Kidney epithelial cell (primary cell): ENCODE results near the gene PTCSC3. TPM values are rescaled to one million over a fixed set of nuclear protein-coding genes. Genes with fewer than 3 reads are reported as not detected.

ENCODE experiments used
- DNase-seq: peaks from one replicate; pipeline ENCODE4 v3.0.0-alpha.2; 2010; ENCODE audit warnings: low read depth
- H3K27me3 ChIP-seq: 2 replicates; pipeline ENCODE4 v1.6.0; 2011; ENCODE audit warnings: low read length; ENCODE audit not compliant: control insufficient read depth, insufficient read depth
- H3K36me3 ChIP-seq: 2 replicates; pipeline ENCODE4 v1.5.1; 2011; ENCODE audit warnings: low read length; ENCODE audit not compliant: control insufficient read depth, insufficient read depth
- H3K4me3 ChIP-seq: 2 replicates; pipeline ENCODE4 v1.5.1; 2011; ENCODE audit warnings: low read depth, mild to moderate bottlenecking, control low read depth, low read length
- total RNA-seq: library from RNA; depleted of rRNA; stranded (reverse); fragments of >200 nt; gene quantifications from 2 replicates; pipeline ENCODE4 v1.2.3, GENCODE V29; 2015
- TF ChIP-seq, protein P1 (sequence below): IDR thresholded peaks from 2 replicates; pipeline ENCODE4 v1.5.1; 2011; ENCODE audit warnings: mild to moderate bottlenecking, moderate library complexity, low read length, control low read depth, inconsistent platforms; ENCODE audit not compliant: insufficient read depth, poor library complexity, severe bottlenecking

PTCSC3 gene
- total RNA-seq, 1 donor from 2014 or later, result not detected

DNA sequence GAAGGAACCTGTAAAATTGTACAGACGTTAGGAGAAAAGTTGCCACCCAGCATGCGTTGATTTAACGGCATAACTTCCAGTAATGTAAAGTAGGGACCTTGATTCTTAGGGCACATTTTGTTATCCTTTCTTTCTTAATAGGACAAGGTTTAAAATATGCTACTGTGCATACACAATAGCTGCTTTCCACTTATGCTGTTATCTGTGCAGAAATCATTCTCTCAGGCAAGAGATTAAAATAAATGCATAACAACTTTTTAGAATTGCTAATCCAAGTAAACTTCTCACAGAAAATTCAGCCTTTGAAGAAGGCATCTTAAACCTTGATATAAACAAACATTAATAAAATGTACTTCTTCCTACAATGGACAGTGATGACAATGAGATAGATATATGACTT is 16.0 kb upstream of the PTCSC3 start:
- no peak for DNase-seq
- H3K4me3 ChIP-seq, result no peak overlapping the region
- H3K27me3 ChIP-seq, result no peaks in the 10 kb centered on the region
- H3K36me3 ChIP-seq, result no peaks in the 10 kb centered on the region
- TF ChIP-seq, protein P1, sequence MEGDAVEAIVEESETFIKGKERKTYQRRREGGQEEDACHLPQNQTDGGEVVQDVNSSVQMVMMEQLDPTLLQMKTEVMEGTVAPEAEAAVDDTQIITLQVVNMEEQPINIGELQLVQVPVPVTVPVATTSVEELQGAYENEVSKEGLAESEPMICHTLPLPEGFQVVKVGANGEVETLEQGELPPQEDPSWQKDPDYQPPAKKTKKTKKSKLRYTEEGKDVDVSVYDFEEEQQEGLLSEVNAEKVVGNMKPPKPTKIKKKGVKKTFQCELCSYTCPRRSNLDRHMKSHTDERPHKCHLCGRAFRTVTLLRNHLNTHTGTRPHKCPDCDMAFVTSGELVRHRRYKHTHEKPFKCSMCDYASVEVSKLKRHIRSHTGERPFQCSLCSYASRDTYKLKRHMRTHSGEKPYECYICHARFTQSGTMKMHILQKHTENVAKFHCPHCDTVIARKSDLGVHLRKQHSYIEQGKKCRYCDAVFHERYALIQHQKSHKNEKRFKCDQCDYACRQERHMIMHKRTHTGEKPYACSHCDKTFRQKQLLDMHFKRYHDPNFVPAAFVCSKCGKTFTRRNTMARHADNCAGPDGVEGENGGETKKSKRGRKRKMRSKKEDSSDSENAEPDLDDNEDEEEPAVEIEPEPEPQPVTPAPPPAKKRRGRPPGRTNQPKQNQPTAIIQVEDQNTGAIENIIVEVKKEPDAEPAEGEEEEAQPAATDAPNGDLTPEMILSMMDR, result no peak

DNA sequence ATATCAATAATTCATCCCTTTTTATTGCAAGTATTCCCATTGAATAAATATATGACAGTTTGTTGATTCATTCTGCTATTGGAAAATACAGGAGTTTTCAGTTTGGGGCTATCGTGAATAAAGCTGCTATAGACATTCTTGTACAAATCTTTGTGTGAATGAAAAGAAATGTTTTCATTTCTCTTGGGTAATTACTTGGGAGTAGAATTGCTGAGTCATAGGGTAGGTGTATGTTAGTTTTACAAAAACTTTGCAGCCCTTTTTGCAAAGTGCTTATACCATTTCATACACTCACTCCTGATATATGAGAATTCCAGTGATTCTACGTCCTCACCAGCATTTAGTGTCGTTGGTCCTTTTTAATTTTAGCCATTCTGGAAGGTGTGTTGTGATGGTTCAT is 6.9 kb upstream of the PTCSC3 start:
- Histone ChIP-seq H3K4me3 (no peak overlapping the region), H3K27me3 (no peaks in the 10 kb centered on the region), H3K36me3 (no peaks in the 10 kb centered on the region)
- TF ChIP-seq, protein P1, result no peak
- no peak for DNase-seq

DNA sequence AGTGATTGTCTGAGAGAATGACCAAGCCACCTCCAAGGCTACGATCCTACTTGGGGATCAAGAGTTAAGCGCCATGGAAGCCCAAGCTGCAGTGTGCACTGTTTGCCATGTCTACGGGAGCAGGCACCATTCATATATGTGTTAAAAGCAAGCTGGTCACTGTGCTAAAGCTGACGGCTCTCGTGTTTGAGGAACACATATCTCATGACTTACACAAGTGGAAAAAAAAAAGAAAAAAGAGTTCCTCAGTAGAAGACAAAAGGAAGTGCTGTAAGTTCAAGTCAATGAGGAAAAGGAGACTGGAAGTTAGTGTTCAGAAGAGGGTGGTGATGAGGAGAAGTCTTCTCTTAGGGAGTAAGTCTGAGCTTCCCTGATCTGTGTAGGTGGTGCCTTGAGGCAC is 4.9 kb upstream of the PTCSC3 start:
- Histone ChIP-seq H3K27me3 (no peaks in the 10 kb centered on the region), H3K4me3 (no peak overlapping the region), H3K36me3 (no peaks in the 10 kb centered on the region)
- TF ChIP-seq, protein P1, result no peak
- no peak for DNase-seq

DNA sequence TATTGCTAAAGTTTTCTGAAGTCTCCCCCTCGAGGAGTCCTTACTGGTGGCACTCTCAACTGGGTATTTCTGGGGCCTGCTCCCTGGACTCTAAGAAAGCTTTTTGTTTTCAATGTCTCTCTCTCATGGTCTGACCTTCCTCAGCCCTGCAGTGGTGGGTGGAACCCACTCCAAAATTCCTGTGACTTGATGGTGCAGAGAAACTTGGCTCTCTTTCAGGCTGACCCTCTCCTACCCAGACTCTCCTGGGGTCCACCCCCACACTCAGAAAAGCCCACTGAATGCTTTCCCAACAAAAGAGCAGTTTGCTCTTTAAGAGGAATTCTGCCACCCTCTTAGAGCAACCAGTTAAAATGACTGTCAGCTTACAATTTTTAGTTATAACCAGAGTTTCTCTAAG is 967 bp upstream of the PTCSC3 start:
- H3K27me3 ChIP-seq, result no peaks in the 10 kb centered on the region

DNA sequence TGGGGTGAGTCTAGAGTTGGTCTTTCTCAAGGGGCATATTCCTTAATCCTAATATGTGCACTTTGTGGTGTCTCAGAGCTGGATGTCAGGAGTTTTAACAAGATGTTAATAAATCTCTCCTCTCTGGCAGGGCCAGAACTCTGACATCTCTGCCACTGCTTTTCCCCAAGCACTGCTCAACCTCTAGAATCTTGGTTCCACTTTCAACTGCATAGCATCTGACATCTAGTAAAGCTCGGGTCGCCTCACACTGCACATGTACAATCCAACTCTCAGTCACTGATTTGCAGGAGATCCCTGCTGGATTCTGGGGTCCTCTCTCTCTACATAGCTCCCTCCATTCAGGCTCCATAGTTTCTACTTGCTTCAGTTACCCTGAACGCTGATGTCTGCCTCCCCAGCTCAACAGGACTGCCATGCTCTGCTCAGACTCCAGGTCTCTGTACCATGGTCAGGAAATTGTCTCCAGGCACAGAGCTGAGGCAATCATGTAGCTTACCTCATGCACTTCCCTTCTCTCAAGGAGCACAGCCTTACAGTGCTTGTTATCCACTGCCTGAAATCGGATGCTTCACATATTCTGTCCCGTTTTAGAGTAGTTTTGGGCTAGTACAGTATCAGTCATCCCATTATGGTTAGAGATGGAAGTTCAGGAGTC is 1.6 kb downstream of the PTCSC3 start:
- Histone ChIP-seq H3K27me3 (no peaks in the 10 kb centered on the region), H3K36me3 (no peaks in the 10 kb centered on the region), H3K4me3 (no peak overlapping the region)
- DNase-seq, result no peak
- TF ChIP-seq, protein P1, result no peak

More for the DNA sequence above, 967 bp upstream of the PTCSC3 start:
- Histone ChIP-seq H3K4me3 (no peak overlapping the region), H3K36me3 (no peaks in the 10 kb centered on the region)
- DNase-seq, result no peak
- TF ChIP-seq, protein P1, result no peak

DNA sequence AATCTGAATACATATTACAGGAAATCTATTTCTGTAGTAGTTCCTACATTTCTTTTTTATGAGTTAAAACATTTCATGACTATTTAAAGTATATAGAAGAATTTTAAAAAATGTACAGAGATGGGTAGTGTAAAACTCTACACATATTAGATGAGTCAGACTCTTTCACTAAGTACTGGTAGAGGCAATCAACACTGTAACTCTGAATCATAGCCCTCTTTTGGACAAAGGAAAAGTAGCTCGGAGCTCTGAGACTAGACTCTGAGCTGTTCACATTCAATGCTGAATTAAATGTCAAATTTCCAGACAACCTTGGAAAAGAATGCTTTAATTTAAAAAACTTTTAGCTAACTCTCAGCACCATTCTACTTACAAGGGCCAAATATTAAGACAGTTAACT is 3.4 kb downstream of the PTCSC3 start:
- H3K27me3 ChIP-seq, result no peaks in the 10 kb centered on the region
- TF ChIP-seq, protein P1, result no peak

More for the DNA sequence above, 3.4 kb downstream of the PTCSC3 start:
- H3K4me3 ChIP-seq, result no peak overlapping the region
- H3K36me3 ChIP-seq, result no peaks in the 10 kb centered on the region
- no peak for DNase-seq
